Activated T-cell treated with anti-CD3 and anti-CD28 coated beads for 24 hours (primary cell): ENCODE data around the gene CA10.

Experiments
- DNase-seq: peaks from one replicate; pipeline ENCODE4 v3.0.0-alpha.2; 2020; ENCODE audit warnings: low read depth

CA10 gene

DNA sequence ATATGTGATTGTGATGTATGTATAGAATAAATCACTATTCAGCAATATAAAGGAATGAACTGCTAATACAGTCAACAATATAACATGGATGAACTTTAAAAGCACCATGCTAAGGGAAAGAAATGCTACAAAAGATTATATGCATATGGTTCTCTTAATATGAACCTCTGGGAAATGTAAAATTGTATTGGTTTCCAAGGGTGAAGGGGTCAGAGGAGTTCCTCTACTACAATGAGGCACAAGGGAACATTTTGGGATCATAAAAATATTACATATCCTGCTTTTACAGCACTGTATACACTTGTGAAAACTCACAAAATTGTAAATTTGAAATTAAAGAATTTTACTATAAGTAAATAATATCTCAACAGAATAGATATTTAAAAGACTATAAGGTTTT lies 111.4 kb downstream of the CA10 start:
- DNase-seq: no peak

DNA sequence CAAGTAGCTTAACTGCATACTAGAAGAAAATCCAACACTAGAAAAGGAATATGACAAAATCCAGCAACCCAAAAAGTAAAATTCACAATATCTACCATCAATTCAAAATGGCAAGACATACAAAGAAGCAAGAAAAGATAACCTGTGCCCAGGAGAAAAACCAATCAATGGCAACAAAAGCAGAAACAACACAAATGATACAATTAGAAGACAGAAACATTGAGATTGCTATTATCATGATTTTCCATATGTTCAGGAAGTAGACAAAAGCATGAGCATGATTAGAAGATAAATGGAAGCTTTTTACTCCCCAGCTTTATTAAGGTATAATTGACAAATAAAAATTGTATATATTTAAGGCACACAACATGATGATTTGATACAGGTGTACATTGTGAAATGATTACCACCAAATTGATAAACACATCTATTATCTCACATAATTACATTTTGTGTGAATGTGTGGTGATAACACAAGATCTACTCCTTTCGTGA lies 117.3 kb downstream of the CA10 start:
- no peak for DNase-seq

DNA sequence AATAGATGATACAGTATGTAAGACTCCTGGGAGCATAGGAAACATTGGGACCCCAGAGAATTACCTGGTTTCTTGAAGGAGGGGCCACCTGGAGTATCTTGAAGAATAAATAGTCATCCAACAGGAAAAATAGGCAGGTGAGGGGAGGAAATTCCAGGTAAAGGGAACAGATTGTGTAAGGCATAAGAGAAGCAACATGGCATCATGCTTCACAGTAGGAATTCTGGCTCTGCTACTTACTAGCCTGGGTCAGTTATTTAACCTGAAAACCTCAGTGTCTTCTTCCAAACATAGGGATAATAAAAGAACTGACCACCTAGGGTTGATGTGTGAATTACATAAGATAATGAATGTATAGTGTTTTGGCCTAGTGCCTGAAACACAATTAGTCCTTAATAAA lies 122.1 kb downstream of the CA10 start:
- no peak for DNase-seq

DNA sequence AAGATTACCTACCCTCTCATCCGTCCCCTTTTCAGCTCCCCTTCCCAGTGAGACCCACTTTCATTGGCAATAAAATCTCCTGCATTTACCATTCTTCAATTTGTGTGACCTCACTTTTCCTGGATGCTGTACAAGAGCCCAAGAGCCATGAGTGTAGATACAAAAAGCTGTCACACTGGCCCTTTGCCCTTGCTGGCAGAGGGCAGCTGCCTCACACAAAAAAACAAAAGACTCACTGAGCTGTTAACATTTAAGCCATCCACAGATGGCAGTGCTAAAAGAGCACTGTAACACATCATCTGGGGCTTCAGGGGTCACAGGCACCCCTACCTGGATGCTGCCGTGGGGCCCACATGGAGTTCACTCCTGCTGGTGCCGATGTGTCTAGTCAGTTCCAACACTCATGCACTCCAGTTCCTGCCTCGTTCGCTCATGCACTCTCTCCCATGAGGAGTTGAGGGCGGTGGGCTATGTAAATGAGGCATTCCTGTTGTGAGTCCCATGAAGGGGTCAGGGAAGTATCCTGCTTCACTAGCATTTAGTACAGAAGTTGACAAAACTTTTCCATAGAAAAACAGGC lies 123.1 kb downstream of the CA10 start:
- DNase-seq: no peak

DNA sequence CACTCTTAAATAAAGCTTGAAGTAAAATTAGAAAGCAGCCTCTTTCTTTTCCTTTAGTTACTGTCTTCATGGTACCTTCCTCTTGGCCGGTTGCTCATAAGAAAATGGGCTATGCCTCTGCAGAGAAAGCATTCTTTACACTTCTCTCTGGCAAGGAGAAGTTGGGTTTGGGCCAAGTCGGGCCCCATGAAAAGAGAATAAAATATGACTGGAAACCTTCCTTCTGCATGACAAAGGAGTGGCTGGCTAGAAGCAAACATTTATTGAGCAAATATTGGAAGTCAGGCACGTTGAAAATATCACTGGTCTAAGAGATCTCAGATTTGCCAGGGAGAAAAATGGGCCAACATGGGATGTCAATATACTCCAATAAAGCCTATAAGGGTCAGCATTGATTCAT lies 126.1 kb downstream of the CA10 start:
- no peak for DNase-seq

DNA sequence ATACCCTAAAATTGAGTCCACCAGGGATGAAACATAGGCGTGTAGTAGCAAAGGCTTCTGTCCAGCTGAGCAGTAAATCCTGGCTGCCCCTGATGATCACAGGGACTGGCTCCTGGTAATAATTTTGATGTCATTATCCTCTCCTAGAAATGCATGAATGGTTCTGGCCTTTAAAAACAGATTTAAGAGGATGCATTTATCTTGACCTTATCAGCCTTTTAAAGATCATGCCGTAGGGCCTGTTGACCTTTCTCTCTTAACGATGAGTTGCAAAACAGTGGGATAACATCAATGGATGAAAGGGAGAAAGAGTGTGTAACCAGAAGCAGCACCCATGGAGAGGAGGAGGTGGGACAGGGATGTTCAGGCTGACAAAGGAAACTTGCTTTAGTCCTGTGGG lies 128.5 kb downstream of the CA10 start:
- no peak for DNase-seq

- DNase-seq: no peak
These were observed 130.8 kb downstream of the CA10 start for GRCh38 chr17:52027620-52028295.

DNA sequence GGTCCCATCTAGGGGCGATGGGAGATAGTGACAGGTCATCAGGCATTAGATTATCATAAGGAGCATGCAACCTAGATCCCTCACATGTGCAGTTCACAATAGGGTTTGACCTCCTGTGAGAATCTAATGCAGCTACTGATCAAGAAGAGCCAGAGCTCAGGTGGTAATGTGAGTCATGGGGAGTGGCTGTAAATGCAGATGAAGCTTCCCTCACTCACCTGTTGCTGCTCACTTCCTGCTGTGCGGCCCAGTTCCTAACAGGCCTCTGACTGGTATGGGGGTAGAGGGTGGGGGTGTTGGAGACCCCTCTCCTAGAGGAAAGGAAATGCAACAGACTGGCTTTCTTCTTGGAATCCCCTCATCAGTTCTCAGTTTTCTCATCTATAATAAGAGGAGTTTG lies 131.4 kb downstream of the CA10 start:
- no peak for DNase-seq

- DNase-seq: no peak
These were observed 132.4 kb downstream of the CA10 start for GRCh38 chr17:52026075-52026474.

GRCh38 chr17:52025236-52025635 lies 133.3 kb downstream of the CA10 start:
- DNase-seq: no peak

- no peak for DNase-seq
These were observed 134.1 kb downstream of the CA10 start for GRCh38 chr17:52024300-52024870.

- DNase-seq: no peak
These were observed 147.4 kb downstream of the CA10 start for GRCh38 chr17:52011064-52011463.

- DNase-seq: no peak
These were observed 158.9 kb downstream of the CA10 start for GRCh38 chr17:51999654-52000053.

DNA sequence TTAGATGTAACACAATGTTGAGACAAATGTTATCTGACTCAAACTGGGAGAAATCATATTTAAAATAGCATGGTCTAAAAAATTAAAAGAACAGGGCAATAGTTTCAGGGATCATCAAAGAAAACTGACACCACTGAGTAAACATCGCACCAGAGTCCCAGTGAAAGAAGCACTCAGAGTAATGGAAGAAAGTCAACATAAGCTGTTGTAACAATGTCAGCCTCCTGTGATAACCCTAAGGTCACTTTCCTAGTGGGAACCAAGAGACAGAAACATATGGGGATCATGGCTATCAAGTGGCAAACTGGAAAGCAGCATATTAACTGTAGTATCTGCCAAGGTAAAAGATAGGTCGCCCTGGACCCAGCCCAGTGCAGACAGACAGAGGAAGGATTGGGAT lies 160.8 kb downstream of the CA10 start:
- no peak for DNase-seq

GRCh38 chr17:51995797-51996403 lies 162.6 kb downstream of the CA10 start:
- DNase-seq: no peak

DNA sequence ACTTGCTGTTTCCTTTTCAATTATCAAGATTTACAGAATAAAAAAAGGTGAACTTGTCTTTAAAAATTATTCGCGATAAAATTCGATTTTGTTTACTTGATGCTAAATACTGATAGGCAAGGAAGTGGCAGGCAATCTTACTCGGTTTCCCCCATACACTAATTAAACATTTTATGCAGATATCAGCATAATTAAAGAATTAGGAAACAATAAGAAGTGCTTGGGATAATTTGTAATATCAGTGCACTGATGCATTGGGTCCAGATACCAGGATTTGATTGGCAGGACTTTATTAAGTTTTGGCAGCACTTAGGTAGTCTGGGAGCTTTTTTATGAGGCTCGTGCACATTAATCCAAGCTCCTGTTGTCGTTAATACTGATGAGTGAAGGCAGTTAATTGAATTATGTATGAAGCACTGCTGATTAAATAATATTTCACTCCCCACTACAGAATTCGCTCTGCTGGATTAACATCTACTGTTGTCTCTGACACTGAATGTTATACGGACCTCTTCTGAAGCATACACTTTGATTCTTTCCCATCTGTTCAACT lies 165.6 kb downstream of the CA10 start:
- no peak for DNase-seq

GRCh38 chr17:51971121-51971520 lies 187.4 kb downstream of the CA10 start:
- DNase-seq: no peak

- no peak for DNase-seq
These were observed 196.8 kb downstream of the CA10 start for GRCh38 chr17:51961689-51962088.

GRCh38 chr17:51957786-51958185 lies 200.7 kb downstream of the CA10 start:
- DNase-seq: no peak

- DNase-seq: no peak
These were observed 203.3 kb downstream of the CA10 start for GRCh38 chr17:51955245-51955644.

GRCh38 chr17:51954232-51954765 lies 204.2 kb downstream of the CA10 start:
- DNase-seq: no peak

DNA sequence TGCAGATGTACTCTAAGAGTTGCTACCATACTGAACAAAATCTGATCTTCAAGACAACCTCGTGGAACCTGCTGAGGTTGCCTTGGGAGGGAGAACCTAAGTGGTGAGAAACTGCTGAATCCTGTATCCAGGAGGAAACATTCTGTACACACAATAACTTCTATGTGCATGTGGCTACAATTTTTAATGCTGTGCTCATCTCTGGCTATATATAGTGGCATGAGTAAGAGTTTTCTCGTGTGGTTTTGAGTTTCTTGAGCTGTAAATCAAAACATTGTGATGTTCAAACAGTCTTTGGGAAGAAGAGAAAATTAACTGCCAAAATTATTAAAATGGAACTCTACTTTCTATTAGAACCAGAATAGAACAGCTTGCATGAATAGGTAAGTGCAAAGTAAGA lies 206.8 kb downstream of the CA10 start:
- no peak for DNase-seq

- DNase-seq: no peak
These were observed 210.4 kb downstream of the CA10 start for GRCh38 chr17:51948128-51948527.
